ENCODE measurements around the gene PNKD. TPM values are rescaled to one million over a fixed set of nuclear protein-coding genes. Genes with fewer than 3 reads are reported as not detected.

The PNKD gene
- 12.0 and 15.4 TPM in 2 replicates for total RNA-seq

GRCh38 chr2:218269900-218270720 lies at the start of gene PNKD, which contains the start of gene AAMP:
Gene PNKD, plus strand, starts transcription at chr2:218270519. Its CDS starts 17 bp downstream, at chr2:218270536.
Gene AAMP, minus strand, starts transcription at chr2:218270137. Its CDS starts 51 bp downstream, at chr2:218270086.

GRCh38 chr2:218260742-218261422 lies 9.4 kb upstream of the PNKD start, which contains the start of gene GPBAR1:
Gene GPBAR1, plus strand, starts transcription at chr2:218261015. Its CDS starts 1,710 bp downstream, at chr2:218262725.

GRCh38 chr2:218292048-218293014 lies 22.0 kb downstream of the PNKD start, which contains the start of gene TMBIM1:
Gene TMBIM1, minus strand, starts transcription at chr2:218292503. Its CDS starts 10,362 bp downstream, at chr2:218282141.

GRCh38 chr2:218381916-218382366 lies 111.6 kb downstream of the PNKD start, which contains the start of gene SLC11A1:
Gene SLC11A1, plus strand, starts transcription at chr2:218382273. Its CDS starts 96 bp downstream, at chr2:218382369.

Other genes with a start within 250 kb of the PNKD start
- gene RUFY4, start 201.3 kb upstream of the PNKD start, total RNA-seq = not detected in 2 replicates
- gene CXCR2, start 144.5 kb upstream of the PNKD start, total RNA-seq = under 0.01 and 0.28 TPM in 2 replicates
- not detected in 2 replicates for gene CXCR1, start 103.6 kb upstream of the PNKD start, total RNA-seq
- 526 and 586 TPM in 2 replicates for gene ARPC2, start 53.3 kb upstream of the PNKD start, total RNA-seq
- gene GPBAR1, start 9.5 kb upstream of the PNKD start, total RNA-seq = under 0.01 and 0.07 TPM in 2 replicates
- gene AAMP, start 382 bp upstream of the PNKD start, total RNA-seq = 197 and 268 TPM in 2 replicates
- gene TMBIM1, start 22.0 kb downstream of the PNKD start, total RNA-seq = 430 and 443 TPM in 2 replicates
- not detected in 2 replicates for gene CATIP, start 86.3 kb downstream of the PNKD start, total RNA-seq
- 0.34 and 0.64 TPM in 2 replicates for gene SLC11A1, start 111.8 kb downstream of the PNKD start, total RNA-seq
- gene CTDSP1, start 129.3 kb downstream of the PNKD start, total RNA-seq = 27.7 and 43.6 TPM in 2 replicates
- gene VIL1, start 148.6 kb downstream of the PNKD start, total RNA-seq = under 0.01 TPM in 1 of 2 replicates, not detected in the other

All from nasal cavity respiratory epithelium epithelial cell of viscerocranial mucosa (primary cell).